Fibroblast of pulmonary artery (primary cell): ENCODE measurements around the gene CASZ1.

Experiments used
- DNase-seq: peaks from one replicate; pipeline ENCODE4 v3.0.0-alpha.2; 2010; ENCODE audit warnings: low read depth
- H3K4me3 ChIP-seq: replicated peaks from 2 replicates; pipeline ENCODE4 v1.5.1; 2011; ENCODE audit warnings: low read depth, mild to moderate bottlenecking, control low read depth, low read length, moderate library complexity
- CTCF ChIP-seq: IDR thresholded peaks from 2 replicates; pipeline ENCODE4 v1.5.1; 2011; ENCODE audit warnings: mild to moderate bottlenecking, control low read depth, low read length, inconsistent platforms; ENCODE audit errors: missing control alignments

The CASZ1 gene

GRCh38 chr1:10836726-10837125 lies 40.3 kb upstream of the CASZ1 start:
- H3K4me3 ChIP-seq = no peak overlapping the region
- DNase-seq = no peak
- TF ChIP-seq CTCF = no peak

GRCh38 chr1:10835822-10836421 lies 39.5 kb upstream of the CASZ1 start:
- TF ChIP-seq CTCF = no peak
- peak; percentile 28 for DNase-seq
- H3K4me3 ChIP-seq = no peak overlapping the region

- no peak overlapping the region for H3K4me3 ChIP-seq
- no peak for TF ChIP-seq CTCF
- no peak for DNase-seq
Observed at GRCh38 chr1:10835421-10835820, 39.0 kb upstream of the CASZ1 start.

- DNase-seq = no peak
- TF ChIP-seq CTCF = no peak
- H3K4me3 ChIP-seq = no peak overlapping the region
Observed at GRCh38 chr1:10834770-10835412, 38.4 kb upstream of the CASZ1 start.

GRCh38 chr1:10833630-10834557 lies 37.4 kb upstream of the CASZ1 start:
- peak; percentile 19 for DNase-seq
- TF ChIP-seq CTCF = no peak

GRCh38 chr1:10832703-10833102 lies 36.3 kb upstream of the CASZ1 start:
- TF ChIP-seq CTCF = no peak
- no peak for DNase-seq
- H3K4me3 ChIP-seq = no peak overlapping the region

More at GRCh38 chr1:10833630-10834557, 37.4 kb upstream of the CASZ1 start:
- no peak overlapping the region for H3K4me3 ChIP-seq
